NCI-H2227 treated with DMSO at 0.1 percent for 48 hours (cell line): ENCODE measurements around the gene KRTAP10-12.
"Not testable (repeated sequence)": the region's sequence is repeated elsewhere in the genome, so short reads cannot be mapped to it uniquely, and the experiment has no call there.

Source experiments
- DNase-seq: peaks from one replicate; lab custom pipeline; 2025; lab: John Stamatoyannopoulos, UW

Gene KRTAP10-12

GRCh38 chr21:44670642-44671432 is 26.1 kb upstream of the KRTAP10-12 start:
- no peak for DNase-seq

GRCh38 chr21:44671911-44672310 is 25.1 kb upstream of the KRTAP10-12 start:
- no peak for DNase-seq

GRCh38 chr21:44677881-44678280 is 19.1 kb upstream of the KRTAP10-12 start:
- no peak for DNase-seq

GRCh38 chr21:44681152-44681551 is 15.8 kb upstream of the KRTAP10-12 start:
- DNase-seq, result no peak

GRCh38 chr21:44681861-44682579 is 15.0 kb upstream of the KRTAP10-12 start, which contains the start of gene KRTAP12-1:
TSS of gene KRTAP12-1 (minus strand) at chr21:44682163. CDS start at chr21:44682123, 40 bp downstream.
- no peak for DNase-seq

GRCh38 chr21:44682580-44683151 is 14.3 kb upstream of the KRTAP10-12 start:
- no peak for DNase-seq

DNA sequence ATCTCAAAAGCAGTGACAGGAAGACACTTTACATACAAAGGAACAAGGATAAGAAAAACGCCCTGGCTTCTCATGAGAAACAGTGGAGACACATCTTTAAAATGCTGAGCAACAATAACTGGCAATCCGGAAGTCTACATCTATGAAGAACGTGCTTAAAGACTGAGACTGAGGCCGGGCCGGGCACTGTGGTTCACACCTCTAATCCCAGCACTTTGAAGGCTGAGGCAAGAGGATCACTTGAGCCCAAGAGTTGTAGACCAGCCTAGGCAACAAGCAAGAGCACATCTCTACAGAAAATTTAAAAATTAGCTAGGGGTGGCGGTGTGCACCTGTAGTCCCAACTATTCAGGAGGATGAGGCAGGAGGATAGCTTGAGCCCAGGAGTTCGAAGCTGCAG is 12.9 kb upstream of the KRTAP10-12 start:
- DNase-seq, result no peak

DNA sequence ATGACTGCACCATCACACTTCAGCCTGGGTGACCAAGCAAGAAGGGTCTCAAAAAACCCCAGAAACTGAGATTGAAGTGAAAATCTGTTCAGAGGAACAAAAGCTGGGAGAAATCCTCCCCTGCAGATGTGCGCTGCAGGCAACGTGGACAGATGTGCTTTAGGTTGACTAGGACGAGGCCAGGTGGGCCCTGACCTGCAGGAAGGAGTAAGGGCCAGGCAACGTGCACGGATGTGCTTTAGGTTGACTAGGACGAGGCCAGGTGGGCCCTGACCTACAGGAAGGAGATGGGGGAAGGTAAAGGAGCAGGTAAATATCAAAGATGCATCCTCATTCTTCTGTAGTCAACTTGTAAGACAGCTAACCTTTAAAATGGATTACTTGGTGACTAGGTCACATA is 12.5 kb upstream of the KRTAP10-12 start:
- no peak for DNase-seq

DNA sequence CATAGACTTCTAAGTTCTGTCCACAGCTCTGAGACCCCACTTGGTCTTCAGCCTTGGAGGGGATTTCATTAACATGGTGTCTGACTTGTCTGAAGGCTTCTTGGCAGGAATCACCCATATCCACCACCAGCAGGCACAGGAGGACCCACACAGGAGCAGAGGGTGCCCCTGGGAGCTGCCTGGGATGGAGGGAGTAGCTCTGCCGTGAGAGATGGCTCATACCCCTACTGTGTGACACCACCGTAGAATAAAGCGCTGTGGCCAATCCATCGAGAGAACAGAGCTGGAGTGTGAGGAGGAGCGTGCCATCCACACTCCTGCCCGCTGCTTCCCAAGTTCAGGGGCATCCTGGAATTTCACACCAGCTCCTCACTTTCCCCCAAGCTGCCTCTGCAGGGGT is 11.9 kb upstream of the KRTAP10-12 start:
- not testable (repeated sequence) for DNase-seq

DNA sequence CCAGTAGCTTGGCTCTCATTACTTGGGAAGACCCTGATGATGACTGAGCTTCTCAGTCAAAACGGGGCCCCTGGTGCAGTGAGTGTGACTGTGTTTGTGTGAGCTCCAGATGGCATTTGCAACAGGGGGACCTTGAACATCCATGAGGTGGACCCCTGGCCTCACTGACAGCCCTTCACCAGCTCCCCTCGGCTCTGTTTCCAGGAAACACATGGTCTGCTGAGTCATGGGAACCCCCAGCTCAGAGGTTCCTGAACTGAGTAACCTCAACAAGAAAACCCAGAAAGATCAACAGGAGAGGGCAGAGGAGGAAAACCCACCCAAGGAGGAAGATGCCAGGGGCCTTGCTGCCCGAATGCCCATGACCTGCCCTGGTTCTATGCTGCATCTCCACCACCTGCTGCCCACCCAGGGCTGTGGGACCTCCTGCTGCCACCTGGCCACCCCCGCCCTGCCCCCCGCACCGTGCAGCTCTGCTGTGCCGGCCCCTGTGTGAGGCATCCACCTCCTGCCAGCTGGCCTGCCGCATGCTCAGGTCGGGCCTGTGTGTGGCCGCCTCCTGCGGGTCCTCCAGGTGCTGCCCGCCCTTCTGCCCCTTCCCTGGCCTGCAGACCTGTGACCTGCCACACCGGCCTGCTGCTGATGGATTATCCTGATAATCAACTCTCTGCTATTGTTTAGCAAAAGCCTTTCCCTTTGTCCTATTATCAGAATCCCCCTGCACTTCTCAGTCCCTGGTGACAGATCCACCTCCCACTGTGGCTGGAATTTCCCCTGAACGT is 10.8 kb upstream of the KRTAP10-12 start:
- DNase-seq, result no peak

- DNase-seq, result no peak
Measured at GRCh38 chr21:44686843-44687561, 10.0 kb upstream of the KRTAP10-12 start.

- DNase-seq, result no peak
Measured at GRCh38 chr21:44687671-44688070, 9.3 kb upstream of the KRTAP10-12 start.

DNA sequence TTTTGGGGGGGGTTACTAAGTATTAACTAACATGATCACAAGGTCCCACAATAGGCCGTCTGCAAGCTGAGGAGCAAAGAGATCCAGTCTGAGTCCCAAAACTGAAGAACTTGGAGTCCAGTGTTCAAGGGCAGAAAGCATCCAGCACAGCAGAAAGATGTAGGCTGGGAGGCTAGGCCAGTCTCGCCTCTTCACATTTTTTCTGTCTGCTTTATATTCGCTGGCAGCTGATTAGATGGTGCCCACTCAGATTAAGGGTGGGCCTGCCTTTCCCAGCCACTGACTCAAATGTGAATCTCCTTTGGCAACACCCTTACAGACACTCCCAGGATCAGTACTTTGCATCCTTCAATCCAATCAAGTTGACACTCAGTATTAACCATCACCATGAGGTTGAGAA is 7.2 kb upstream of the KRTAP10-12 start:
- not testable (repeated sequence) for DNase-seq

DNA sequence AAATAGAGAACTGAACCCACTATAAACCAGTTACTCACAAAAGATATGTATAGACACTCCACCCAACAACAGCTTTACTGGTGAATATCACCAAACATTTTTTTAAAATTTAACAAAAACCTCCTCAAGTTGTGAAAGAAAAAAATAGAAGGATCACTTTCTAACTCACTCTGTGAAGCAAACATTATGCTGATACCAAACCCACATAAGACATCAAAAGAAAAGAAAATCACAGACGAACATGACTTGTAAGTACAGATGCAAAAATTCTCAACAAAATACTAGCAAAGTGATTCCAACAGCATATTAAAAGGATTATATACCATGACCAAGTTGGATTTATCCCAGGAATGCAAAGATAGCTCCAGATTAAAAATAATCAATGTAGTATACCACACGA is 5.3 kb upstream of the KRTAP10-12 start:
- DNase-seq, result no peak

DNA sequence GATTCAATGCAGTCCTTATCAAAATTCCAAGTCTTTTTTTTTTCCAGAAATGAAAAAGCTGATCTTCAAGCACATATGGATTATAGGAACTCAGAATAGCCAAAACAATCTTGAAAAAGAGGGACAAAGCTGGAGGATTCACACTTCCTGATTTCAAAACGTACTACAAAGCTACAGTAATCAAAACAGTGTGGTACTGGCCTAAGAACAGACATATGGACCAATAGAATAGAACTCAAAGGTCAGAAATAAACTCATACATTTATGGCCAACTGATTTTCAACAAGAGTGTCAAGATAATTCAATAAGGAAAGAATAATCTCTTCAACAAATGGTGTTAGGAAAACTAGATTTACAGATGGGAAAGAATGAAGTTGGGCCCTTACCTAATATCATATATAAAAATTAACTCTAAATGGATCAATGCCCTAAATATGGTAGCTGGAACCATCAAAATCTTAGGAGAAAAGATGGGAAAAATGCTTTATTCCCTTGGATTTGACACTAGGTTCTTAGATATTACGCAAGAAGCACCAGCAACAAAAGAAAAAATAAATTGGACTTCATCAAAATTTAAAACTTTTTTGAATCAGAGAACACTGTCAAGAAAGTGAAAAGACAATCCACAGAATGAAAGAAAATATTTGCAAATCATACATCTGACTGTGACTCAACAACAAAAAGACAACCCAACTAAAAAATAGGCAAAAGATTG is 4.0 kb upstream of the KRTAP10-12 start:
- no peak for DNase-seq

- no peak for DNase-seq
Measured at GRCh38 chr21:44694776-44695175, 2.2 kb upstream of the KRTAP10-12 start.

- DNase-seq, result no peak
Measured at GRCh38 chr21:44695184-44695583, 1.8 kb upstream of the KRTAP10-12 start.

DNA sequence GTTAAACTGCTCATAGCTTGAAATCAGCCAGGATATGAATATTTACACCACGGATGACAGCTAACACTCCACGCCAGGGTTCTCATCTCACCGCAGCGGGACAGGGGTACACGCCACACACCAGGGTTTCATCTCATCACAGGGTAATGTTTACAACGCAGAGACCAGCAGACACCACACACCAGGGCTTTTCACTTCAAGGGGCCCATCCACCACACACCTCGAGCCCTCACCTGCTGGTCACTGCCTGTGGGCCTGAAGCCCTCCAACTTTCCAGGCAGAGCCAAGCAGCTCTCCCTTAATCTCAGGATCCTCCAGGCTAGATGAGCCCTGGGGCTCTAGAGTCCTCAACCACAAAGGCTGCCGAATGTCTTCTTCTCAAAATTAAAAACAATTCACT is 1.3 kb upstream of the KRTAP10-12 start:
- DNase-seq, result no peak

DNA sequence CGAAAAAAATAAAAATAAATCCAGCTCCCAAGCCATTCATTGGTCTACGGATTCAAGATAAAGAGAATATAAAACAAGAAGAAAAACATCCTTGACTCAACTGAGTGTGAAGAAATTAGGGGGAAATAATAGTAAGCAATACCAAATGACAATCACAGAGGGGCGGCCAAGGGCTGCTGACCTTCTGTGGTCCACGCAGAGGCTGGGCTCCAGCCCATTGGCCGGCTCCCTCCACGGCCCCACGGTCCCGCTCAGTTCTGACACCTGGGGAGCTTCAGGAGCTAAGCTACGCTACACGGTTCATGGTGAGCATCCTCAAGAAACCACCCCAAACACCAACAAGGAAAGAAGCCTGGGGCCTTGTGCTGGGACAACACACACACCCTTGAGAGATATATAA is 400 bp upstream of the KRTAP10-12 start:
- no peak for DNase-seq

- no peak for DNase-seq
Measured at GRCh38 chr21:44697811-44698734, 1.1 kb downstream of the KRTAP10-12 start.
